ENCODE data around the gene SNCAIP.

DNA sequence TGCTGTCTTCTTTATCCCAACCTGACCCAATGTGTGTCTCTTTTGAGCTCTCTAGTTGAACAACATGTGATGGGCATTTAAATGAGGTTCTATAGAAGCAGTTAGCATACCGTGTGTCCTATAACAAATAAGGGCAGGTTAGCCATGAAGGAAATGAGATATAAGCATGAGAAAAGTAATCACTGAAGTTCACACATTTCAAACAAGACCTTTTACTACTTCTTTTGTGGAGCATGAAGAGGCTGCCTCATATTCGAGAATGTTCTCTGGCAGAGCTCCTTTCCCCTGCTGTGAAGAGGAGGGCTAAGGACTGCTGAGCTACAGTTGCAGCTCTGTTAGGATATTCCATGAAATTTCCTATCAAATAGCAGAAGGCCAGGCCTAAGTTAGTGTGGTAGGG, 15.2 kb upstream of the SNCAIP start:
- TF ChIP-seq, protein P1, sequence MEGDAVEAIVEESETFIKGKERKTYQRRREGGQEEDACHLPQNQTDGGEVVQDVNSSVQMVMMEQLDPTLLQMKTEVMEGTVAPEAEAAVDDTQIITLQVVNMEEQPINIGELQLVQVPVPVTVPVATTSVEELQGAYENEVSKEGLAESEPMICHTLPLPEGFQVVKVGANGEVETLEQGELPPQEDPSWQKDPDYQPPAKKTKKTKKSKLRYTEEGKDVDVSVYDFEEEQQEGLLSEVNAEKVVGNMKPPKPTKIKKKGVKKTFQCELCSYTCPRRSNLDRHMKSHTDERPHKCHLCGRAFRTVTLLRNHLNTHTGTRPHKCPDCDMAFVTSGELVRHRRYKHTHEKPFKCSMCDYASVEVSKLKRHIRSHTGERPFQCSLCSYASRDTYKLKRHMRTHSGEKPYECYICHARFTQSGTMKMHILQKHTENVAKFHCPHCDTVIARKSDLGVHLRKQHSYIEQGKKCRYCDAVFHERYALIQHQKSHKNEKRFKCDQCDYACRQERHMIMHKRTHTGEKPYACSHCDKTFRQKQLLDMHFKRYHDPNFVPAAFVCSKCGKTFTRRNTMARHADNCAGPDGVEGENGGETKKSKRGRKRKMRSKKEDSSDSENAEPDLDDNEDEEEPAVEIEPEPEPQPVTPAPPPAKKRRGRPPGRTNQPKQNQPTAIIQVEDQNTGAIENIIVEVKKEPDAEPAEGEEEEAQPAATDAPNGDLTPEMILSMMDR (IDR thresholded peaks at IDR 0.05) = no peak
- no peak for TF ChIP-seq POLR2A (IDR thresholded peaks at IDR 0.05)
